ENCODE measurements around the gene LIPG.

LIPG gene

DNA sequence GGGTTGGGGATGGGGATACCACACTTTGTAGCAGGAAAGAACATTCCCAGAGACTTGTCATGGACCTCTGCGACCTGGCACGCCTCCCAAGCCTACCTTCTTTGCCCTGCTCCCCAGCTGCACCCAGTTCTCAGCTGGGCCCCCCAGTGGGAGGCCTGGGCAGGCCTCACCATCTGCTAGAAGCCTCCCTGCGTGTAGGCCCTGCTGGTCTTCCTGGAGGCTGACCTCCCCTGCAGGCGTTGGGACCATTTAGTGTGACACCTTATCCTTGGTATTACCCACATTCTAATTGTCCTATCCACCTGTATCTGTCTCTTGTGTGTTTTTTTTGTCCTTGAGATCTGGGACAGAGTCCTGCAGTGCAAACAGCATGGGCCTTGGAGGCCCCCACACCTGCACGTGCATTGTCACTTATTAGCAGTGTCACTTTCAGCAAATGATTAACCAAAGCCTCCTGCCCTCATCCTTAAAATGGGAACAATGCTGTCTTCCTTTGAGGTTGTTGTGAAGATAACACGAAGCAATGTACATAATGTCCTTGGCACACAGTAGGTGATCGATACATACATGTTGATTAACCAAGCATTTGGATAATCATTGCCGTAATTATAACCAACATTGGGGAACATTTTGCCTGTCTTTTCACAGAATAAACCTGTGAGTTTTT, 77.2 kb downstream of the LIPG start:
- DNase-seq (ENCODE audit: low read depth), result no peak

DNA sequence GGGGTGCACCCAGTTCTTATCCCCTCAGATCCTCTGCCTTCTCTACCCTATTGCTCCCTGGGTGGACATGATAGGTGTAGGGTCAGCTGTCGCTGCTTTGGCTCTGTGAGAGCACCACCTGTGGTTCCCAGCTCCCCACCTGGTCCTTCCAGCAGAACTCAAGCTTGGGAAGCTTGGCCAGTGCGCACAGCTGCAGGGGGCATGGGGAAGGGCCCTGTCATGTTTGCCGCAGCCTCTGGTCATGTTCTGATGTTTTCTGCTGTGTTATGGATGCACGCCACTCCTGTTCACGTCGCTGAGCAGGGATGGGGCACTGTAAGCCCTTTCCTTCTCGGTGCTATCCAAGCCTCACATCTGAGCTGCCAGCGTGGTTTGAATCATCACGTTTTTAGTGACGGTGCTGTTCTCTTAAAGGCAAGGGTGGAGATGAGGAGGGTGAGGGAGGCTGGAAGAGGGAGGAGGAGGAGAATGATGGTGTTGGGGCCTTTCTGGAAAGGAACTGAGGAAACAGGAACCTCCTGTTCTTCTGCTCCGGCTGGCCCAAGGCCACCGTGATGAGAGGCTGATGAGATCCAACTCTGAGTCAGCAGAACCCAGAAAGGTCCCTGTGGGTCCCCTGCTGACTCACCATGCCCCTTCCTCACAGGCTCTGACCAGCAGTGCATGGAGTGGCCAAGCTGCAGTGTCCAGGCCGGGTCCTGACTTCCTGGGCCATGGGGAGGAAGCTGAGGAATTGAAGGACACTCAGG, 78.0 kb downstream of the LIPG start:
- no peak for DNase-seq (ENCODE audit: low read depth)

DNA sequence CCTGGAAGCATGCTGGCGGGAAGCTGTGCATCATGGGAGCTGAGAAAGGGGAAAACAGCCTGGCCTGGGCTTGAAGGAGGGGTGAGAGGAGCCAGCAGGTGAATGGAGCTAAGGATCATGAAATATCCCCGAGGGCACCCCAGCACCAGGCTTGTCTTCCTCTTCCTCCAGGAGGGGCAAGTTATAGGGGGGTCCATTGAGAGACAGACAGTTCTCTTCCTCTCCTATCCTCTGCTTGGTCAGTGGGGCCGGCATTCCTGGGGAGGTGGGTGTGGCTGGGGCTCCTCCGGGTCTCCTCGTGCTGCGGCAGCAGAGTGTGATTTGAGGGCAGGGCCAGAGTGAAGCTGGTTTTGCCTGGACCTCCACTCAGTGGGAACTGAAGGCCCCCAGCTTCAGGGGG, 78.9 kb downstream of the LIPG start:
- no peak for DNase-seq (ENCODE audit: low read depth)

DNA sequence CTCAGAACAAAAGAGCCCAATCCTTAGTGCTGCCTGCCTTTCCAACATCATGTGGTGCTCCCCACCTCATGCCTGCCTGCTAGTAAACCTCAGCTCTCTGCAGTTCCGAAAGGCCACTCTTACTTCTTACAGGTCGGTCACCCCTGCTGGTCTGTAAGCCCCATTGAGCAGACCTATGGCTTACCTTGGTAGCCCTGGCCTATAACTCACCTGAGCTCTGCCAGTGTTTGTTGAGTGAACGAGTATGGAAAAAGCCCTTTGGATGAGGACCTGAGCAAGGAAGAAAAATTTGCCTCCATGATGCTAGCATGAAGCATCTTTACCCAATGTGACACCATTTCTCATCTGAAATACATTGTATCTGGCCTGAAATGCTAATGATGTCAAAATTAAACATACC, 83.3 kb downstream of the LIPG start:
- DNase-seq (ENCODE audit: low read depth), result no peak

DNA sequence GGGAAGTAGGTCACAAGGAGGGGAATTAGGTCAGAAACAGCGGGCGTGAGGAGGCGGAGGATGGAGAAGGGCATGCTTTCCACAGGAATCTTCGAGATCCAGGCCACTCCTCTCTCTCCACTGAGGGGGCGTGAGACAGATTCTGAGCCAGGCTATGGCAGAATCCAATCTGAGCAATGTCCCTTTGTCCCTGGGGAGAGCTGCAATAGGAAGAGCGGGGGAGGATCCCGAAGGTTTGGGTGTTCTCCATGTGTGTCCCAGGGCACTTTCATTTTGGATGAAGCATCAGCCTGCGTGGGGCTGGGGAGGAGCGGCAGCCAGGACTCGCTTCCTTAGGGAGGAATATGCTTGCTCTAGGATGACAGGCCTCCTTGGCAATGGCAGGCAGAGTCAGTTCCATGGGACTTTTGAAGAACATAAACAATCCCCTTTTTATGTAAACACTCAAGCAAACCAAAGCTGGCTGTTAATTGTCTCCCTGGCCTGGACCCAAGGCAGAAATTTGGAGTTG, 84.0 kb downstream of the LIPG start:
- DNase-seq (ENCODE audit: low read depth), result no peak

DNA sequence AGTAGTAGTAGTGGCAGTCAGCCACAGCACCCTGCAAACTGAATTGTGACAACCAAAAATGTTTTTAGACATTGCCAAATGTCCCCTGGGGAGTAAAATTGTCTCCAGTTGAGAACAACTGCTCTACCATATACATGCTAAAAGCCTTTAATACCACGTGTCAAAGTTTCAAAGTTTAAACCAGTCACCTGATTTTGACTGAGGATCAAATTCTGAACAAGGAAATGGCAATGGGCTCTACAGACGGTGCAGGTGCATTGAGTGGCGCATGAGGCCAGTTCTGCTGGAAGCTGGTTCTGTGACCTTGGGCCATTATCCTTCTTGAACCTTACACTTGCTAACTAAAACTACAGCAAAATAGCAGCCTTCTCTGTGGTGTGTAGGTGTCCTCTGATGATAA, 85.0 kb downstream of the LIPG start:
- DNase-seq (ENCODE audit: low read depth), result no peak

DNA sequence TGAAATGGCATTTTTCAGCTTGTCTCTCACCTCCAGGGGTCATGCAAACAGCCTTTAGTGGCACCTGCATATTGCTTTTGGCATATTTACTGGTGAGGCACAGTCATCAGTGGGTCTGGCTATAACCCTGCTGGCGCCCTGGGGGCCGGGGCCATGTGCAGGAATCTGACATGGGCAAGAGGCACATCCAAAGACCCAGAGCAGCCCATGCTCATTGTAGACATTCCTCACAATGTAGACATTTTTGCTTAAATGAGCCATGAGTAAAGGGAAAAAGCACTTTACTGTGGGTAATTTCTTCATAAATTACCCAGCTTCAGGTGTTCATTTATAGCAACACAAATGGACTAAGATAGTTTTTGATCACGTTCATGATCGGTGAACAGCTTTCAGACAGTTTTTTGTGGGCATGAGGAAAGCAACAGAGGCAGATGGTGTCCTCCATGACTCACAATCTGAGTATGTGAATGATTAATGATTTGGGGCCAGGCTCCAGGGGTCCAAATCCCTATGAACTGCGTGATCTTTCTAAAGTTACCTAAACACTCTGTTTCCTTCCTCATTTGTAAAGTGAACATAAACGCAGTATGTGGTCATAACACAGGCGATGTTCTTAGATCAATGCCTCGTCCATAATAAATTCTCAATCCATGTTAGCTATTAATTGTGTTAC, 85.8 kb downstream of the LIPG start:
- DNase-seq (ENCODE audit: low read depth), result no peak

DNA sequence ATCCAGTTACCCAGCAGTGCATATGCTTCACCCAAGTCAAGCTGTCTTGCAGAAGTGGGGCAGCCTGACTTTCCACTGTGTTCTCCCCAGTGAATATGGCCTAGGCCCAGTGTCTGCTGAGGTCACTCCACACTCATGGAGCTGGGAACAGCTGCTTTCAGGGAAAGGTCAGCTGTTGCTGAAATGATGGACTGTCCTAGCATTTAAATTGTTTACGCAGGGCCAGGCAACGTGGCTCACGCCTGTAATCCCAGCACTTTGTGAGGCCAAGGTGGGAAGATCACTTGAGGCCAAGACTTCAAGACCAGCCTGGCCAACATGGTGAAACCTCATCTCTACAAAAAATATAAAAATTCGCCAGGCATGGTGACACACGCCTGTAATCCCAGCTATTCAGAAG, 86.5 kb downstream of the LIPG start:
- DNase-seq (ENCODE audit: low read depth), result no peak
